PC-3 (cell line): ENCODE measurements around the gene HNRNPF. TPM values are rescaled to one million over a fixed set of nuclear protein-coding genes. Genes with fewer than 3 reads are reported as not detected.

Source experiments
- ATAC-seq: fragments of 200-7000 bp; cut with Tn5 transposase; 2 replicates; pipeline ENCODE4 v1.9.1; 2020; ENCODE audit warnings: mild to moderate bottlenecking, moderate library complexity
- BruUV-seq: library from RNA; stranded (reverse); fragments of 400-500 nt; replicated peaks from 2 replicates; lab custom pipeline; 2021; lab: Mats Ljungman, UMichigan
- CTCF ChIA-PET: fragments of 300-600 bp; sonication (Branson Sonifier 250); formaldehyde crosslinking; loops from one replicate; lab custom pipeline; 2022; ENCODE audit warnings: antibody characterized with exemption; lab: Charles Lee
- POLR2A ChIA-PET: fragments of 300-600 bp; sonication (Branson Sonifier 250); formaldehyde crosslinking; loops from one replicate; lab custom pipeline; 2022; ENCODE audit warnings: antibody characterized with exemption; ENCODE audit not compliant: unreplicated experiment; lab: Charles Lee
- DNase-seq: peaks from one replicate; pipeline ENCODE4 v3.0.0-alpha.2; 2015
- H2AFZ ChIP-seq: fragments of 300-600 bp; sonication (generic); 2 replicates; pipeline ENCODE4 v1.6.0; 2016; ENCODE audit warnings: antibody characterized with exemption, low read length
- H3F3A ChIP-seq: fragments of 300-600 bp; sonication (generic); one replicate; pipeline ENCODE4 v1.6.0; 2017; ENCODE audit warnings: antibody characterized with exemption, low read length, control low read depth, mild to moderate bottlenecking; ENCODE audit not compliant: unreplicated experiment
- H3K27ac ChIP-seq: fragments of 300-600 bp; sonication (generic); 2 replicates; pipeline ENCODE4 v1.5.1; 2016; ENCODE audit warnings: mild to moderate bottlenecking, low read length
- H3K27me3 ChIP-seq: fragments of 300-600 bp; sonication (generic); 2 replicates; pipeline ENCODE4 v1.6.1; 2016; ENCODE audit warnings: low read length, mixed read lengths
- H3K36me3 ChIP-seq: fragments of 300-600 bp; sonication (generic); 2 replicates; pipeline ENCODE4 v1.6.1; 2016; ENCODE audit warnings: low read depth, mixed run types, low read length, mixed read lengths
- H3K4me1 ChIP-seq: fragments of 300-600 bp; sonication (generic); 2 replicates; pipeline ENCODE4 v1.5.1; 2016; ENCODE audit warnings: low read length; ENCODE audit not compliant: insufficient read depth
- H3K4me2 ChIP-seq: fragments of 300-600 bp; sonication (generic); 2 replicates; pipeline ENCODE4 v1.6.0; 2016; ENCODE audit warnings: low read length
- H3K4me3 ChIP-seq: fragments of 300-600 bp; sonication (generic); 2 replicates; pipeline ENCODE4 v1.5.1; 2016; ENCODE audit warnings: mild to moderate bottlenecking, low read length, mixed read lengths
- H3K79me2 ChIP-seq: fragments of 300-600 bp; sonication (generic); 2 replicates; pipeline ENCODE4 v1.6.1; 2017; ENCODE audit warnings: low read length, mixed read lengths
- H3K9ac ChIP-seq: fragments of 300-600 bp; sonication (generic); 2 replicates; pipeline ENCODE4 v1.6.0; 2016; ENCODE audit warnings: mild to moderate bottlenecking, low read length
- H3K9me2 ChIP-seq: fragments of 300-600 bp; sonication (generic); replicated peaks from 2 replicates; pipeline ENCODE4 v1.6.1; 2016; ENCODE audit warnings: mixed run types, low read length, mixed read lengths
- H3K9me3 ChIP-seq: fragments of 300-600 bp; sonication (generic); 2 replicates; pipeline ENCODE4 v1.6.1; 2016; ENCODE audit warnings: low read length, mixed read lengths
- H4K20me1 ChIP-seq: fragments of 300-600 bp; sonication (generic); 2 replicates; pipeline ENCODE4 v1.6.1; 2016; ENCODE audit warnings: low read length, mixed read lengths
- CTCF ChIP-seq: fragments of 300-600 bp; sonication (generic); conservative IDR thresholded peaks from 2 replicates; pipeline ENCODE4 v1.5.1; 2017; ENCODE audit warnings: antibody characterized with exemption, low read depth, mild to moderate bottlenecking, low read length
- EZH2 ChIP-seq: fragments of 300-600 bp; sonication (generic); IDR thresholded peaks from one replicate; pipeline ENCODE4 v1.6.1; 2017; ENCODE audit warnings: antibody characterized with exemption, mild to moderate bottlenecking, low read length; ENCODE audit not compliant: unreplicated experiment
- EZH2phosphoT487 ChIP-seq: fragments of 300-600 bp; sonication (generic); IDR thresholded peaks from 2 replicates; pipeline ENCODE4 v1.6.1; 2018; ENCODE audit warnings: mild to moderate bottlenecking, antibody characterized with exemption, low read length, borderline replicate concordance
- intact Hi-C: fragments of 100-400 bp; cut with micrococcal nuclease; formaldehyde crosslinking; loops from 2 replicates; pipeline ENCODE4 v1.9.0; 2023
- total RNA-seq: library from RNA; depleted of rRNA; stranded (reverse); fragments of >200 nt; gene quantifications from 2 replicates; pipeline ENCODE4 v1.2.3, GENCODE V29; 2014

Gene HNRNPF
- total RNA-seq, 1 experiment from 2014 or later, result 421 TPM

GRCh38 chr10:43407576-43408330 lies 1.2 kb downstream of the HNRNPF start:
- Histone ChIP-seq H3K27me3 (no peaks in the 10 kb centered on the region), H3K4me1 (peaks cover 37% of the 10 kb centered on the region), H3K36me3 (peaks cover 10% of the 10 kb centered on the region), H3K9me3 (no peaks in the 10 kb centered on the region), H3K9me2 (no peaks in the 10 kb centered on the region), H2AFZ (peak overlapping the region; percentile 35), H3K4me2 (peak overlapping the region; percentile 99), H3K79me2 (peaks cover 75% of the 10 kb centered on the region), H3K27ac (peak overlapping the region; percentile 91), H3F3A (peaks cover 3% of the 10 kb centered on the region), H4K20me1 (peaks cover 40% of the 10 kb centered on the region), H3K9ac (peak overlapping the region; percentile 100), H3K4me3 (peak overlapping the region; percentile 98)
- no peak for TF ChIP-seq EZH2
- peak; percentile 55 for TF ChIP-seq CTCF
- CTCF ChIA-PET, result interaction anchor here (0.8 kb wide), 1 partner anchor 56 kb away, joined by 3 read pairs; no protein-coding TSS in a partner anchor
- intact Hi-C loops, result loop anchor here (1.0 to 2.0 kb wide), 2 partner anchors 10 to 17 kb away; no protein-coding TSS in a partner anchor
- POLR2A ChIA-PET, result interaction anchor here (0.7 kb wide), 2 partner anchors 46 to 279 kb away, joined by 3 to 4 read pairs; no protein-coding TSS in a partner anchor
- ATAC-seq (peak; percentile 31), DNase-seq (peak; percentile 92)
- BruUV-seq, result TSS peak; percentile 19

- Histone ChIP-seq H3K9me2 (no peaks in the 10 kb centered on the region), H3K36me3 (peaks cover 12% of the 10 kb centered on the region), H3K79me2 (peaks cover 80% of the 10 kb centered on the region), H3K9me3 (no peaks in the 10 kb centered on the region), H3F3A (peaks cover 3% of the 10 kb centered on the region), H2AFZ (no peak overlapping the region; the same call in 1 of the 2 replicates), H3K4me1 (peaks cover 43% of the 10 kb centered on the region), H3K27ac (peak overlapping the region; percentile 91), H3K27me3 (no peaks in the 10 kb centered on the region), H3K4me2 (peak overlapping the region; percentile 99), H4K20me1 (peaks cover 46% of the 10 kb centered on the region), H3K9ac (peak overlapping the region; percentile 100), H3K4me3 (peak overlapping the region; percentile 98)
- intact Hi-C loops, result loop anchor here (1.0 to 2.0 kb wide), 2 partner anchors 10 to 16 kb away; no protein-coding TSS in a partner anchor
- POLR2A ChIA-PET, result interaction anchor here (0.7 kb wide), 2 partner anchors 47 to 278 kb away, joined by 3 to 4 read pairs; no protein-coding TSS in a partner anchor
- no TSS peak for BruUV-seq
- CTCF ChIA-PET, result no interaction called here
- ATAC-seq, result peak; percentile 2; the same call in 1 of the 2 replicates
- TF ChIP-seq EZH2phosphoT487 (peak; percentile 87), CTCF (no peak), EZH2 (no peak)
- peak; percentile 51 for DNase-seq
Observed at GRCh38 chr10:43407148-43407575, 1.8 kb downstream of the HNRNPF start.
